WTC11 (cell line): Measurements from ENCODE around the gene ADAM17.

Experiments
- CTCF ChIP-seq: fragments of 200-600 bp; IDR thresholded peaks from 2 replicates; pipeline ENCODE4 v1.8.0; 2022; ENCODE audit warnings: antibody characterized with exemption
- E2F4 ChIP-seq: sonication (generic); formaldehyde crosslinking; IDR thresholded peaks from 2 replicates; pipeline ENCODE4 v1.8.1; 2022; ENCODE audit warnings: low read depth, mild to moderate bottlenecking, moderate library complexity, missing genetic modification reagents, borderline replicate concordance
- FOXJ3 ChIP-seq: sonication (generic); formaldehyde crosslinking; IDR thresholded peaks from 2 replicates; pipeline ENCODE4 v1.9.0; 2021; ENCODE audit warnings: missing genetic modification reagents, mild to moderate bottlenecking, borderline replicate concordance
- IRF2 ChIP-seq: sonication (generic); formaldehyde crosslinking; IDR thresholded peaks from 2 replicates; pipeline ENCODE4 v1.8.0; 2022; ENCODE audit warnings: low read depth, missing genetic modification reagents, borderline replicate concordance
- JAZF1 ChIP-seq: fragments of 250-450 bp; sonication (Bioruptor Pico); IDR thresholded peaks from 2 replicates; pipeline ENCODE4 v1.9.0; 2021; ENCODE audit warnings: moderate library complexity, mild to moderate bottlenecking, inconsistent platforms
- JUN ChIP-seq: sonication (generic); formaldehyde crosslinking; IDR thresholded peaks from 2 replicates; pipeline ENCODE4 v1.8.0; 2023; ENCODE audit warnings: mild to moderate bottlenecking, missing genetic modification reagents
- MAX ChIP-seq: sonication (generic); formaldehyde crosslinking; IDR thresholded peaks from 2 replicates; pipeline ENCODE4 v1.8.0; 2022; ENCODE audit warnings: mild to moderate bottlenecking, missing genetic modification reagents
- NR3C1 ChIP-seq: sonication (generic); formaldehyde crosslinking; conservative IDR thresholded peaks from 2 replicates; pipeline ENCODE4 v1.8.1; 2023; ENCODE audit warnings: low read depth, mild to moderate bottlenecking, missing genetic modification reagents
- SP1 ChIP-seq: sonication (generic); formaldehyde crosslinking; conservative IDR thresholded peaks from 2 replicates; pipeline ENCODE4 v1.8.1; 2022; ENCODE audit warnings: missing genetic modification reagents
- TP53 ChIP-seq: sonication (generic); formaldehyde crosslinking; IDR thresholded peaks from 2 replicates; pipeline ENCODE4 v1.8.1; 2023; ENCODE audit warnings: mild to moderate bottlenecking, missing genetic modification reagents
- TF ChIP-seq, protein P1 (sequence below): sonication (generic); formaldehyde crosslinking; IDR thresholded peaks from 2 replicates; pipeline ENCODE4 v1.8.1; 2023; ENCODE audit warnings: mild to moderate bottlenecking, missing genetic modification reagents, moderate library complexity

DNA sequence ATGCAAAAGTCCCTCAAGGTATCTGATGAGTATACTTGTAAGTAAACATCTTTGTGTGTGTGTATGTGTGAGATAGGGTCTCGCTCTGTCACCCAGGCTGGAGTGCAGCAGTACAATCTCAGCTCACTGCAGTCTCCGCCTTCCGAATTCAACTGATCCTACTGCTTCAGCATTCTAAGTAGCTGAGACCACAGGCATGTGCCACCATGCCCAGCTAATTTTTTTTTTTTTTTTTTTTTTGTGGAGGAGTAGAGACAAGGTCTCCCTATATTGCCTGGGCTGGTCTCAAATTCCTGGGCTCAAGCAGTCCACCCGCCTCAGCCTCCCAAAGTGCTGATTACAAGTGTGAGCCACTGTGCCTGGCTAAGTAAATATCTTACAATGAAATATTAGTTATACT, 23.2 kb downstream of the ADAM17 start:
- TF ChIP-seq NR3C1 (CRISPR knock-in tag) (no peak), JAZF1 (CRISPR knock-in tag) (no peak), CTCF (no peak), IRF2 (CRISPR knock-in tag) (no peak), E2F4 (CRISPR knock-in tag) (no peak), MAX (CRISPR knock-in tag) (no peak), TP53 (CRISPR knock-in tag) (no peak), JUN (CRISPR knock-in tag) (no peak), SP1 (CRISPR knock-in tag) (no peak), FOXJ3 (CRISPR knock-in tag) (no peak)
- TF ChIP-seq, protein P1, sequence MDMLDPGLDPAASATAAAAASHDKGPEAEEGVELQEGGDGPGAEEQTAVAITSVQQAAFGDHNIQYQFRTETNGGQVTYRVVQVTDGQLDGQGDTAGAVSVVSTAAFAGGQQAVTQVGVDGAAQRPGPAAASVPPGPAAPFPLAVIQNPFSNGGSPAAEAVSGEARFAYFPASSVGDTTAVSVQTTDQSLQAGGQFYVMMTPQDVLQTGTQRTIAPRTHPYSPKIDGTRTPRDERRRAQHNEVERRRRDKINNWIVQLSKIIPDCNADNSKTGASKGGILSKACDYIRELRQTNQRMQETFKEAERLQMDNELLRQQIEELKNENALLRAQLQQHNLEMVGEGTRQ: no peak
